Fibroblast of skin of left quadriceps (primary cell): Measurements from ENCODE around the gene TUG1.

Source experiments
- DNase-seq, 2 experiments: peaks; one replicate each; pipeline ENCODE4 v3.0.0-alpha.2; 2013; ENCODE audit warnings: low read depth in 2 of 2

Gene TUG1

GRCh38 chr22:30947816-30948454, 21.1 kb upstream of the TUG1 start:
- peak; percentile 30 to 34 for DNase-seq

- DNase-seq: peak in 1 of 2 experiments; percentile 13
Measured at GRCh38 chr22:30948930-30949342, 20.1 kb upstream of the TUG1 start.

- no peak for DNase-seq
Measured at GRCh38 chr22:30949934-30950660, 19.0 kb upstream of the TUG1 start.

DNA sequence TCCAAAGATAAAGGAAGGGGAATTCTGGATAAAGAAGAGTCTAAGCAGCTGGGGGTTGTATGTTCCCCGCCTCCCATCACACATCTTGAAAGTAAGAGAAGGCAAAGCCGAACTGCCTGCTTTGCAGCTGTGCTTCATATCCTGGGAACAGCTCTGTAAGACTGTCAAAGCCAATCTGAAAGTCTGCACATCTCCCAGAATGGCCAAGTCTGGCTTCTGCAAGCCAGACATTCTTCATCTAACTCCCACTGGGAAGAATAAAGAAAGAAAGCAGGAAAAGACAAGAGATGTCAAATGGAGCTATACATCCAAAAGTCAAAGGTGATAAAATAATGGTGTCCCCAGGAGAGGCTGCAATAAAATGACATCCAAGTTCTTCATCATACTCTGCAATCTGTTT, 15.9 kb upstream of the TUG1 start:
- DNase-seq: no peak

GRCh38 chr22:30955153-30955552, 13.9 kb upstream of the TUG1 start:
- no peak for DNase-seq

GRCh38 chr22:30964858-30965257, 4.2 kb upstream of the TUG1 start:
- no peak for DNase-seq

- DNase-seq: peak in 1 of 2 experiments; percentile 4
Measured at GRCh38 chr22:30968015-30968923, 796 bp upstream of the TUG1 start, which contains the start of gene MORC2. Gene MORC2 (minus strand): TSS chr22:30968774. CDS start chr22:30967889, 885 bp downstream.

GRCh38 chr22:30969532-30970355, 679 bp downstream of the TUG1 start:
- DNase-seq: no peak

DNA sequence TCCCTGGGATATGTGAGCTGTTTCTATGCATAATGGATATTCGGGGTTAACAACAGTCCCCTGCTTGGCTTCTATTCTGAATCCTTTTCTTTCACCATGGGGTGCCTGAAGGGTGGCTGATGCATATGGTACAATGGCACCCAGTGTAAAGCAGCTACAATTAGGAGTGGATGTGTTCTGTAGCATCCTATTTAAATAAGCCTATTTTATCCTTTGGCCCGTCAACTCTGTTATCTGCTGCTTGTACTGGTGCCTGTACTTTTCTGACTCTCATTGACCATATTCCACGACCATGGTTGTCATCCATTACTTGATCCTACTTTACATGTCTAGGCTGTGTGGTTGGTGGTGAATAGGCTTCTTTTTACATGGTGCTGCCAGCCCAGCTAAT, 1.3 kb downstream of the TUG1 start:
- no peak for DNase-seq

DNA sequence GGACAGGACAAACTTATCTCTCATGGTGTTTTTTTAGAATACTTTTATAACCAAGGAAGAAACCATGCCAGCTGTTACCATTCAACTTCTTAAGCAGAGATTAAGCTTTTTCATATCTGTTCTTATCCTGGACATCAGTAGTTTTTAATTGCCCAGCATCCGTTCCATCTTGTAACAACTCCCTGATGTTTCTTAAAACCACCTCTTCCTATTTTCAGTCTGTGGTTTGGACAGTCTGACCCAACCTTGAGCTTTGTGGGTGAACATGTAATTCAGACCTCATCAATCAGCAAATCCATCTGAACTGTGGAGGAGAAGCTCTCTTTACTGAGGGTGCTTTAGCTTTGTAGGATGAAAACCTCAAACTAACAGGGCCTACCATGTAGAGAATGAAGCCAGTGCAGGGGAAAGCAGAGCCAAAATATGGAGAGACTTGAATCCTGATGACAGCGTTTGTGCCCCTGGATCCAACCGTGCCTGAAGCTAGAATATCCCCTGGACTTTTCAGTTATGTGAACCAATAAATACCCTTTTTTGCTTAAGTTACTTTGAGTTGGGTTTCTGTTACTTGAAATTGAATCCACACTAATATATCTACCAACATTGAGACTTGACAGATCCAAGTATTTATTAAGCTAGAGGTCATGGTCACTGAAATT, 9.4 kb downstream of the TUG1 start:
- DNase-seq: no peak

DNA sequence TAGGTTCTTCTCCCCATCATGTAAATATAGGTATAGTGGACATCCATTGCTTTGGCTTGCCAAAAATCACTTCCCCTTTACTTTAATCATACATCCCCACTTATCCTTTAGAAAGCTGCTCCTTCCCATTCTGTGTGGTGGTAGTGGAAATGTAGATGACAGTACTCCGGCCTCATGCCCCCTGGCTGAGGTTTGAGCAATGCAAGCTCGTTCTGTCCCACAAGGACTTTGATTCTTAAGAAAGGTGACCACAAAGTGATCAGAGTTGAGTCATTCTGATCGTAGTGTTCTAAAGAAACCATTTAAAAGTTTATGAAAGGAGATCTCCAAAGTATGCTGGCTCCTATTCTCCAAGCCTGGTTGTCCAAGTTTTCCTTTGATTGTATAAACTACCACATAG, 10.9 kb downstream of the TUG1 start:
- no peak for DNase-seq

DNA sequence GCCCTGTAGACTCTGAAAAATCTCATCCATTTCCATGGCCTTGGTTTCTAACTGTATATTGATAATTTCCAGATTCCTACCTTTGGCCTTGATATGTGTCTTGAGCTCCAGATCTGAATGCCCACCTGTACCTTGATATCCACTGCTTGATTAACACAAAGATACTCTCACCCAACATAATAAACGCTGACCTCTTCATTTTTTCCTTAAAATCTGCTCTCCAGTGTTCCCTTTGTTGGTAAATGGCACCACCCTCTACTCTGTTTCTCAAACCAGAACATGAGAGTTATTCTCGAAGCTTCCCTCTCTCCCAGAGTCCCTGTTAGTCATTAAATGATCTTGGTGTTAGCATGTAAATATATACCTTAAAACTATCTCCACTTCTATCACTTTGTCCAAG, 13.4 kb downstream of the TUG1 start:
- no peak for DNase-seq

GRCh38 chr22:30984317-30984716, 15.3 kb downstream of the TUG1 start:
- no peak for DNase-seq

DNA sequence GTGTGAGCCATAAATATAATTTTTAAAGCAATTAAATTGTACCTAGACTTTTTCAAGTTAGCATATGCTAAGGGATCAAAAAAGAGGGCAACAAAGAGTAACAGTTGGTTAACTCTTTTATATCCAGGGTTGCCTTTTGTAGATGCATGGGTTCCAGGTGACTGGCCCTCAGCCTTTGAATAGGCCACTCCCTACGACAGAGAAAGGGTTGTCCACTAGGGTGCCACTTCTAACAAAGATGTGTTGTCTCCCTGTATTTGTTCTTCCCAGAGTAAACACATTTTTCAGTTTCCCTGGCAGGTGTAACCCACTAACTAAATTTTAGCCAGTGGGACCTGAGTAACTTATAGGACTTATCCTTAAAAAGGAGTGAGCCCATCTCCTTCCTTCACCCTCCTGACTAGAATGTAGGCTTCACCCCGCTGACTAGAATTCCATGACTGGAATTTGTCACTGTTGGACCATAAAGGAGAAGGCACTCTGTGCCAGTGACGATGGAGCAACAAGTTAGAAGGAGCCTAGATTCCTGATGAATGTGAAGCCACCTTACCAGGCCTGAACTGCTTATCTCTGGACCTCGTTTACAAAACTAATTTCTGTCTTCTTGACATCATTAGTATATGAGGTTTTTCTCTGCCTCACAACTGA, 16.6 kb downstream of the TUG1 start:
- DNase-seq: no peak

DNA sequence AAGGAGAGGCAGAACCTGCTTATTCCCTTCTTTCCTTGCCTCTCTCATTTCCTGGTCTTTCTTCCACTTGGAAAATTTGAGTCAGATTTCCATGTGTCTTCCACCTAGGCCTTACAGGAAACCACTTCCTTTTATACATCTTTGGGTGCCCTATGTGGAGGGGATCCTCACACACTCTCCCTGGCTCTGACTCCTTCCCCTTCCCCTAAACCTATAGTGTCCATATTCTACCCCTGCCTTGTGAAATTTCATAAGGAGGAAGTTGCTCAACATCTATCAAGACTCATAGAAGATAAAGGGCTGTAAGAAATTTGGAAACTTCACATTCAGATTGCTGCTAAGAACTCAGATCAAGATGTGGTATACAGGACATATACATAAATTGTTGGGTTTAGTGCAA, 20.4 kb downstream of the TUG1 start:
- DNase-seq: no peak

GRCh38 chr22:30990690-30991089, 21.6 kb downstream of the TUG1 start:
- DNase-seq: no peak

DNA sequence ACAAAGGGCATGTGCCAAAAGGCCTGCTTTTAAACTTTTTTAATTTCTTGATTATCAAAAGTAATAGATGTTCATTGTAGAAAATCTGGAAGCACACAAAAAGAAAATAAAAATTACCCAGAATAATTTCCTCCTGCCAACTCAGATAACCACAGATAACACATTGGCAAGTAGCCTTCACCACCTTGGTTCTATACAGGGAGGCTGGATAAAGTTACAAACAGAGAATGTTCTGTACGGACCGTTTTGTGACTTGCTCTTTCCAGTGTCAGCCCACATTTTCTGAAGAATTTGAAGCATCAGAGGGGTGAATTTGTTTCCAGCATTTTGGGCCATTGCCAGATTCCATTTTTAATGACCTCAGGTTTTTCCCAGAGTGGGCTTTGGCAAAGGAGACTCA, 23.5 kb downstream of the TUG1 start:
- no peak for DNase-seq

GRCh38 chr22:30994960-30995359, 25.9 kb downstream of the TUG1 start:
- DNase-seq: no peak

- no peak for DNase-seq
Measured at GRCh38 chr22:30996462-30996861, 27.4 kb downstream of the TUG1 start.

DNA sequence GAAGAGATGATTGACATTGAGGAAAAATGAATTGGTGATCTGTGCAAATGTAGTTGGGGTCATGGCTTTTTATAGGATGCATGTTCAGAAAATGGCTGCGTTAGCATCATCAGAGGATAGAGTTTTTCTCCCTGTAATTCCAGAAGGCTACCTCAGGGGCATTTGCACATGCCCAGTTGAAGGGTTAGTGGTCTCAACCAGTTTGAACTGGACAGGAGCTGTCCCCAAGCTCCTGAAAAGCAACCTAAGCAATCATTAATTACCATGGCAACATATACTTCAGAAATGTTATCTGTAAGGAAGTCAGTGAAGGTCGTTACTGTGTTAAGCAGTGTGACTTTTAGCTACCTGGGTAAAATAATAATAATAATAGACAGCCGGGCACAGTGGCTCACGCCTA, 29.3 kb downstream of the TUG1 start:
- no peak for DNase-seq
